Esophagus muscularis mucosa (tissue), 4 donors: Measurements from ENCODE around the gene RAB6C. TPM values are rescaled to one million over a fixed set of nuclear protein-coding genes. Genes with fewer than 3 reads are reported as not detected.
A peak's percentile ranks its signal among the peaks of the same experiment; 100 is the strongest.
"Not testable (repeated sequence)": the region's sequence is repeated elsewhere in the genome, so short reads cannot be mapped to it uniquely, and the experiment has no call there.

ENCODE experiments used
- DNase-seq: peaks from one replicate; pipeline ENCODE4 v3.0.0-alpha.2; 2017; ENCODE audit errors: extremely low spot score
- H3K27ac ChIP-seq, 4 donors: fragments of 200-600 bp; sonication (generic); replicated peaks in 1 of 4; 1 replicate in 3 of 4; 2 replicates in 1 of 4; pipeline ENCODE4 v1.5.1; 2016 to 2019; ENCODE audit warnings: mild to moderate bottlenecking in 1 of 4
- H3K27me3 ChIP-seq, 4 donors: fragments of 200-600 bp; sonication (generic); one replicate each; pipeline versions ENCODE4 v1.5.1 to v1.6.0; 2016 to 2019
- H3K36me3 ChIP-seq, 4 donors: fragments of 200-600 bp; sonication (generic); one replicate each; pipeline ENCODE4 v1.5.1; 2016 to 2019
- H3K4me1 ChIP-seq, 4 donors: fragments of 200-600 bp; sonication (generic); one replicate each; pipeline ENCODE4 v1.5.1; 2016 to 2019
- H3K4me3 ChIP-seq, 4 donors: fragments of 200-600 bp; sonication (generic); 1 replicate in 2 of 4; 2 replicates in 2 of 4; pipeline ENCODE4 v1.5.1; 2016 to 2019; ENCODE audit warnings: mild to moderate bottlenecking in 4 of 4, moderate library complexity in 1 of 4
- H3K9me3 ChIP-seq, 4 donors: fragments of 200-600 bp; sonication (generic); 1 replicate in 3 of 4; 2 replicates in 1 of 4; pipeline ENCODE4 v1.5.1; 2016 to 2019
- EP300 ChIP-seq: sonication (generic); formaldehyde crosslinking; IDR thresholded peaks from one replicate; pipeline ENCODE4 v1.6.1; 2017; ENCODE audit warnings: antibody characterized with exemption
- POLR2A ChIP-seq: fragments of 450-650 bp; IDR thresholded peaks from one replicate; pipeline ENCODE4 v1.6.1; 2017; ENCODE audit warnings: antibody characterized with exemption, moderate library complexity, mild to moderate bottlenecking, low read depth
- POLR2AphosphoS5 ChIP-seq, 2 donors: sonication (generic); formaldehyde crosslinking; IDR thresholded peaks; one replicate each; pipeline ENCODE4 v1.6.1; 2017; ENCODE audit warnings: antibody characterized with exemption in 2 of 2
- WGBS: methylation state at CpG from one replicate; pipeline ENCODE4 v1.1.5; 2018; 5-methylcytosine and 5-hydroxymethylcytosine counted together
- intact Hi-C: fragments of 100-400 bp; cut with DNase I; formaldehyde crosslinking; loops from one replicate; pipeline ENCODE4 v1.15.1; 2023
- total RNA-seq, 4 donors: library from RNA; depleted of rRNA; stranded (reverse); fragments of >200 nt; gene quantifications; one replicate each; pipeline versions ENCODE4 v1.1.0 to v1.2.1, GENCODE V29; 2016
- TF ChIP-seq, protein P1 (sequence below), 3 experiments: fragments of 200-600 bp in 2 of 3; fragments of 450-650 bp in 1 of 3; sonication (generic) in 2 of 3; IDR thresholded peaks; one replicate each; pipeline ENCODE4 v1.5.1; 2017 to 2019; ENCODE audit warnings: antibody characterized with exemption in 3 of 3, mild to moderate bottlenecking in 2 of 3, moderate library complexity in 1 of 3

RAB6C gene
- total RNA-seq, 4 donors from 2014 or later: 0.26 to 0.57 (median 0.42) TPM; not detected in 1

DNA sequence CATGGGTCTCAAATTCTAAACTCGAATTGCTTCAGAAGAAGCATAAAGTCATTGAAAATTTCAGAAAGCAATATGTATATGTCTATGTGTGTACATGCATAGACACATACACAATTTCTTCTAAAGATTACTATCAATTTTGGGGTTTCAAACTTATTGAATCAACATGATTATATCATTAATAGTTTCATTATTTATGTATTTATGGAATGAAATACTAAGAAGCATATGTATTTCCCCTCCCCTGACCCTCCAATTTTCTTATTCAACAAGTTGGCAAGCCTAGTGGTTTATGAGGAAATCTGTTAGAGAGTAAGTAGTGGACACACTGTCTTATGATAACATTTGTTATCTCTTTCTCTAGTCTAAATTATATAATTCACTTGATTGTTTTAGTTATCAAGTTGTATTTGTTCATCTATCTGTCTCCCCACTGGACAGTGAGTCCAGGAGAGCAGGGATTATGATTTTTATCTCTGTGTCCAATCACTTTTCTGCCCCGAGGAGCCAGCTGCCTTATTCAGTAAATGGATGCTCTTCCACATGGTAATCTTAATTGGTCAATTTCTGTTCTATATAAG, 17.3 kb downstream of the RAB6C start:
- intact Hi-C loops, H3K27ac ChIP-seq, H3K4me1 ChIP-seq, H3K4me3 ChIP-seq, DNase-seq, H3K9me3 ChIP-seq, H3K36me3 ChIP-seq: not testable (repeated sequence)
- 66% methylated on average over 2 of the region's 2 CpGs for WGBS
- H3K27me3 ChIP-seq: peaks cover 0 to 27% (median 0%) of the 10 kb centered on the region in 4 donors

DNA sequence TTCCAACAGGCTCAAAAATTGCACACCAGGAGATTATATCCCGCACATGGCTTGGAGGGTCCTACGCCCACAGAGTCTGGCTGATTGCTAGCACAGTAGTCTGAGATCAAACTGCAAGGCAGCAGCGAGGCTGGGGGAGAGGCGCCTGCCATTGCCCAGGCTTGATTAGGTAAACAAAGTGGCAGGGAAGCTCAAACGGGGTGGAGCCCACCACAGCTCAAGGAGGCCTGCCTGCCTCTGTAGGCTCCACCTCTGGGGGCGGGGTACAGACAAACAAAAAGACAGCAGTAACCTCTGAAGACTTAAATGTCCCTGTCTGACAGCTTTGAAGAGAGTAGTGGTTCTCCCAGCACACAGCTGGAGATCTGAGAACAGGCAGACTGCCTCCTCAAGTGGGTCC, 19.3 kb downstream of the RAB6C start:
- intact Hi-C loops, H3K9me3 ChIP-seq, H3K4me1 ChIP-seq, DNase-seq, H3K27ac ChIP-seq, H3K36me3 ChIP-seq, H3K4me3 ChIP-seq: not testable (repeated sequence)
- H3K27me3 ChIP-seq: peaks cover 0 to 14% (median 0%) of the 10 kb centered on the region in 4 donors
- 82% methylated on average over 6 of the region's 6 CpGs for WGBS

DNA sequence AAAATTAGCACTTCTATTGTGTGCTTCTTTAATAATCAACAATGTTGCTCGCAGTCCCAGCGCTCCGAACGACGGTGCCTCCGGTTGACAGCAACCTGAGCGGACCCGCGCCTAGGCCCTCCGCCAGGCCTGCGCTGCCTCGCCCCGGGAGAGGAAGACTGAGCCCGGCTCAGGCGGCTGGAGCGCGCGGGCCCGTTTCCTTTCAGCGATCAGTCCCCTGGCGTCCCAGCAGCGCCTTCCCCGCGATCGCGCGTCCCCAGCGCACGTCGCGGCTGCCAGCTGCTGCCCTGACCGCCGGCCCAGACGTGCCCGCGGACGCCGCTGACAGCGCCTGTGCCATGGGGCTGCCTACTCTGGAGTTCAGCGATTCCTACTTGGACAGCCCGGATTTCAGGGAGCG, 26.4 kb downstream of the RAB6C start:
- H3K4me1 ChIP-seq, H3K27me3 ChIP-seq, DNase-seq, H3K36me3 ChIP-seq, H3K9me3 ChIP-seq, H3K27ac ChIP-seq, intact Hi-C loops: not testable (repeated sequence)
- H3K4me3 ChIP-seq: peak overlapping the region in 2 of 4 donors; percentile 27 to 30
- 10% methylated on average over 19 of the region's 42 CpGs for WGBS

DNA sequence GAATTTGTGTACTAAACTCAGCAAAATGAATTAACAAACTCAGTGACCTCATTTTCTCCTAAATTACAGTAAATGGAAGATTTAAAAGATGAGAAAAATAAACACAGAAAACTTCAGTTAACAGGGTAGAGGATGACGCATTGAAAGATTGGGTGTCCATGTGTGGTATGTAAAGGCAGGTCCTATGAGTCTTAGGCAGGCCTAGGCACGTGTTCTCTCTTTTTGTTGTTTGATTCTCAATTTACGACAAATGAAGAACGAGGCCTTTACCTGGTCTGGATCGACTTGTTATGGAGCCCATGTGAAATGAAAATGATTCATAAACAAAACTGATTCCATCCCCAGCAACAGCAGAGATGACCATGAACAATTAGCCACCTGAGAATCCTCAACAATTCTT, 37.2 kb downstream of the RAB6C start:
- H3K36me3 ChIP-seq, intact Hi-C loops, H3K4me1 ChIP-seq, H3K27me3 ChIP-seq, DNase-seq, H3K27ac ChIP-seq, H3K9me3 ChIP-seq, H3K4me3 ChIP-seq: not testable (repeated sequence)
- 79% methylated on average over 5 of the region's 5 CpGs for WGBS

DNA sequence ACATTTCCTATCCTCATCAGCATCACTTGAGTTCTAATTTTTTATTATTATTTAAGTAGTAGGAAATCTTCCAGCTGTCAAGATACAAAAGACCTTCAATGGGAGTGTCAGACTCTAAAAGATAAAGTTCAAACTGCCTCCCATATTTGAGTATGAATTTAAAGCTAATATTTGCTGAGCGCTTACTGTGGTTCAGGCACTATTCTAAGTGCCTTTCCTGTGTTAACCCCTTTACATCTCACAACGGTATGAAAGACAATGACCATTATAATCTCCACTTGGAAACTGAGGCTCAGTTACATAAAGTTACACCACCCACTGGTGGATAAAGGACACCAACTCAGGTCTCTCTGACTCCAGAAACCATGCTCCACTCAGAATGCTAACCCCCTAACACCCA, 39.9 kb downstream of the RAB6C start:
- no peaks in the 10 kb centered on the region for H3K27me3 ChIP-seq
- no peak overlapping the region for H3K4me3 ChIP-seq
- intact Hi-C loops: no loop called here
- no peak for DNase-seq
- H3K36me3 ChIP-seq: no peaks in the 10 kb centered on the region
- H3K9me3 ChIP-seq: peaks cover 0 to 6% (median 2%) of the 10 kb centered on the region in 4 donors
- 85% methylated on average over 2 of the region's 2 CpGs for WGBS
- H3K27ac ChIP-seq: no peak overlapping the region
- TF ChIP-seq POLR2A (no peak), EP300 (no peak), POLR2AphosphoS5 (IDR thresholded peaks at IDR 0.05) (no peak)
- TF ChIP-seq, protein P1, sequence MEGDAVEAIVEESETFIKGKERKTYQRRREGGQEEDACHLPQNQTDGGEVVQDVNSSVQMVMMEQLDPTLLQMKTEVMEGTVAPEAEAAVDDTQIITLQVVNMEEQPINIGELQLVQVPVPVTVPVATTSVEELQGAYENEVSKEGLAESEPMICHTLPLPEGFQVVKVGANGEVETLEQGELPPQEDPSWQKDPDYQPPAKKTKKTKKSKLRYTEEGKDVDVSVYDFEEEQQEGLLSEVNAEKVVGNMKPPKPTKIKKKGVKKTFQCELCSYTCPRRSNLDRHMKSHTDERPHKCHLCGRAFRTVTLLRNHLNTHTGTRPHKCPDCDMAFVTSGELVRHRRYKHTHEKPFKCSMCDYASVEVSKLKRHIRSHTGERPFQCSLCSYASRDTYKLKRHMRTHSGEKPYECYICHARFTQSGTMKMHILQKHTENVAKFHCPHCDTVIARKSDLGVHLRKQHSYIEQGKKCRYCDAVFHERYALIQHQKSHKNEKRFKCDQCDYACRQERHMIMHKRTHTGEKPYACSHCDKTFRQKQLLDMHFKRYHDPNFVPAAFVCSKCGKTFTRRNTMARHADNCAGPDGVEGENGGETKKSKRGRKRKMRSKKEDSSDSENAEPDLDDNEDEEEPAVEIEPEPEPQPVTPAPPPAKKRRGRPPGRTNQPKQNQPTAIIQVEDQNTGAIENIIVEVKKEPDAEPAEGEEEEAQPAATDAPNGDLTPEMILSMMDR (IDR thresholded peaks at IDR 0.05): no peak
- H3K4me1 ChIP-seq: no peaks in the 10 kb centered on the region

DNA sequence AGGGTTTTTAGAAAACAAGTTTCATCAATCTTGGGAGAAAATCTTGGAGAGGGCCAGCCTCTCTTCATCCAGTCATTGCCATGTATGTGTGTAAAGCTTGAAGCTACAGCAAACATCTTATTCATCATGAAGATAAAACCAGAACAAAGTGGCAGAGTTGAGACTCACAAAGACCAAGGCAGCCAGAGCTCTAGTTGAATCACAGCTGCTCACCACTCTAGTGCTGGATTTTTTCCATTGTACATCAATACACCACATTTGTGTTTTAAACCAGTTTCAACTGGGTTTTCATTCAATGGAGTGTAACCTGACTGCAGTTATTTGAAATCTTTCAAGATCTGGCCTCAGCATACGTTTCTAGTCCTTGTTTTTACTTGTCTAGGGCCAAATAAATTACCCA, 40.6 kb downstream of the RAB6C start:
- WGBS: 10% methylated on average over 1 of the region's 1 CpG
- intact Hi-C loops: not testable (repeated sequence)

DNA sequence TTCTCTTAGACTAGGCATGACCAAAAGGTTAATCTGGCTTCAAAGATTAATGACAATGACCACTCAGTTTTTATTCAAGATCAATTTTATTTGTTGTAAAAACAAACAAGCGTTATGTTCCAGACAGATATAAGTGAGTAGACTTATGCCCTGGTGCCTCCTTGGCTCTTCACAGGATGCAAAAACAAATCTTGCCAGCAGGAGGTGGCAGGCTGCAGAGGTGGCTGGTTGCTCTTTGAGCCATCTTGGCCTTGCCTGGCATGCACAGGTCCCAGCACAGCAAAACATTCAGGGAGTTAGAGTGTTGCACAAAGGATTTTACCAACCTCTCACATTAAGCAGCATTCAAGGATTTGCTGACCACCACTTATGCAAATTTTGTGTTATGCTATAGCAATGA, 46.5 kb downstream of the RAB6C start:
- H3K9me3 ChIP-seq, H3K36me3 ChIP-seq, H3K27ac ChIP-seq, H3K4me1 ChIP-seq, DNase-seq, H3K27me3 ChIP-seq, H3K4me3 ChIP-seq, intact Hi-C loops: not testable (repeated sequence)
- 71% methylated on average over 1 of the region's 1 CpG for WGBS

More for the DNA sequence above, 40.6 kb downstream of the RAB6C start:
- H3K27me3 ChIP-seq, H3K9me3 ChIP-seq, H3K4me1 ChIP-seq, H3K27ac ChIP-seq, H3K4me3 ChIP-seq, DNase-seq, H3K36me3 ChIP-seq: not testable (repeated sequence)

Other genes starting within 250 kb of the RAB6C start
- not detected for gene POTEF, start 149.6 kb downstream of the RAB6C start, total RNA-seq
- 1 to 10 TPM; 2.8 to 5.0 (median 4.2) TPM for gene CCDC74B, start 165.4 kb downstream of the RAB6C start, total RNA-seq
- gene SMPD4, start 201.9 kb downstream of the RAB6C start, total RNA-seq: 10 to 100 TPM; 27.3 to 46.3 (median 36.9) TPM
- 100 to 1,000 TPM; 145 to 282 (median 196) TPM for gene MZT2B, start 202.6 kb downstream of the RAB6C start, total RNA-seq
- not detected for gene TUBA3E, start 218.8 kb downstream of the RAB6C start, total RNA-seq